GM12892 (cell line): ENCODE data around the gene TRIM66.
A peak's percentile ranks its signal among the peaks of the same experiment; 100 is the strongest.

Source experiments
- DNase-seq: peaks from one replicate; pipeline ENCODE4 v3.0.0; 2011; ENCODE audit not compliant: insufficient read length
- FAIRE-seq: peaks from 2 replicates; lab custom pipeline; 2011; peaks lifted over from hg19 to GRCh38; lab: Jason Lieb, UNC
- POLR2A ChIP-seq: IDR thresholded peaks from 2 replicates; pipeline ENCODE4 v1.6.1; 2011; ENCODE audit warnings: low read depth, low read length, control low read depth
- POLR2AphosphoS5 ChIP-seq: IDR thresholded peaks from 2 replicates; pipeline ENCODE4 v1.6.1; 2011; ENCODE audit warnings: low read depth, low read length, control low read depth
- TAF1 ChIP-seq: IDR thresholded peaks from 2 replicates; pipeline ENCODE4 v1.6.1; 2011; ENCODE audit warnings: low read depth, mild to moderate bottlenecking, control low read depth, low read length, borderline replicate concordance

Gene TRIM66

GRCh38 chr11:8593455-8593854, 89.0 kb downstream of the TRIM66 start:
- FAIRE-seq (no peak), DNase-seq (no peak)
- TF ChIP-seq POLR2AphosphoS5 (no peak), TAF1 (no peak), POLR2A (no peak)

- FAIRE-seq (peak; percentile 17), DNase-seq (no peak)
- TF ChIP-seq TAF1 (no peak), POLR2AphosphoS5 (no peak), POLR2A (no peak)
Observed at GRCh38 chr11:8587915-8588314, 94.5 kb downstream of the TRIM66 start.

GRCh38 chr11:8586805-8587204, 95.7 kb downstream of the TRIM66 start:
- DNase-seq (no peak), FAIRE-seq (no peak)
- no peak for TF ChIP-seq TAF1
- TF ChIP-seq POLR2A: no peak
- TF ChIP-seq POLR2AphosphoS5: no peak

- peak; percentile 21 for FAIRE-seq
- DNase-seq: no peak
- TF ChIP-seq POLR2A (no peak), TAF1 (no peak), POLR2AphosphoS5 (no peak)
Observed at GRCh38 chr11:8586184-8586583, 96.3 kb downstream of the TRIM66 start.

- DNase-seq: no peak
- no peak for FAIRE-seq
- TF ChIP-seq POLR2A: no peak
- no peak for TF ChIP-seq POLR2AphosphoS5
- TF ChIP-seq TAF1: no peak
Observed at GRCh38 chr11:8584511-8584910, 98.0 kb downstream of the TRIM66 start.

GRCh38 chr11:8584082-8584481, 98.4 kb downstream of the TRIM66 start:
- TF ChIP-seq POLR2A (no peak), POLR2AphosphoS5 (no peak), TAF1 (no peak)
- DNase-seq (no peak), FAIRE-seq (no peak)

GRCh38 chr11:8581300-8581699, 101.2 kb downstream of the TRIM66 start:
- no peak for DNase-seq
- no peak for FAIRE-seq
- TF ChIP-seq POLR2AphosphoS5 (no peak), POLR2A (no peak)

- DNase-seq (no peak), FAIRE-seq (no peak)
- TF ChIP-seq POLR2A (no peak), POLR2AphosphoS5 (no peak), TAF1 (no peak)
Observed at GRCh38 chr11:8577791-8578581, 104.5 kb downstream of the TRIM66 start.

GRCh38 chr11:8574798-8575197, 107.7 kb downstream of the TRIM66 start:
- no peak for TF ChIP-seq POLR2A
- TF ChIP-seq TAF1: no peak
- no peak for TF ChIP-seq POLR2AphosphoS5
- no peak for DNase-seq
- FAIRE-seq: no peak

GRCh38 chr11:8573777-8574176, 108.7 kb downstream of the TRIM66 start:
- no peak for TF ChIP-seq TAF1
- no peak for TF ChIP-seq POLR2A
- no peak for TF ChIP-seq POLR2AphosphoS5
- DNase-seq: no peak
- FAIRE-seq: peak; percentile 30

GRCh38 chr11:8567602-8568198, 114.8 kb downstream of the TRIM66 start:
- DNase-seq: no peak
- peak; percentile 77 for FAIRE-seq
- no peak for TF ChIP-seq POLR2A
- no peak for TF ChIP-seq POLR2AphosphoS5
- TF ChIP-seq TAF1: no peak

- no peak for TF ChIP-seq POLR2AphosphoS5
- TF ChIP-seq POLR2A: no peak
- no peak for TF ChIP-seq TAF1
- FAIRE-seq (peak; percentile 21), DNase-seq (no peak)
Observed at GRCh38 chr11:8566613-8567210, 115.8 kb downstream of the TRIM66 start.
